Measurements from ENCODE around the gene ASXL3.

Gene ASXL3

GRCh38 chr18:33665187-33665586, 87.2 kb downstream of the ASXL3 start:
- no peak overlapping the region for H3K27ac ChIP-seq (replicated peaks)
- no peak overlapping the region for H3K4me3 ChIP-seq (replicated peaks; ENCODE audit: insufficient read depth, low read length)
- no peak for TF ChIP-seq GABPA (IDR thresholded peaks at IDR 0.05; ENCODE audit: low read depth)
- TF ChIP-seq REST (IDR thresholded peaks at IDR 0.05; ENCODE audit: insufficient replicate concordance, low read depth): no peak
- TF ChIP-seq CTCF (IDR thresholded peaks at IDR 0.05; ENCODE audit: insufficient read depth, low read length): no peak
- TF ChIP-seq SPI1 (IDR thresholded peaks at IDR 0.05; ENCODE audit: borderline replicate concordance, low read depth): no peak
- no peak for TF ChIP-seq POLR2AphosphoS5 (IDR thresholded peaks at IDR 0.05; ENCODE audit: low read depth)
- H3K27me3 ChIP-seq (ENCODE audit: insufficient read depth, poor library complexity, severe bottlenecking): no peaks in the 10 kb centered on the region
- DNase-seq (ENCODE audit: low read depth in 1 of 2, low spot score in 1 of 2): no peak

DNA sequence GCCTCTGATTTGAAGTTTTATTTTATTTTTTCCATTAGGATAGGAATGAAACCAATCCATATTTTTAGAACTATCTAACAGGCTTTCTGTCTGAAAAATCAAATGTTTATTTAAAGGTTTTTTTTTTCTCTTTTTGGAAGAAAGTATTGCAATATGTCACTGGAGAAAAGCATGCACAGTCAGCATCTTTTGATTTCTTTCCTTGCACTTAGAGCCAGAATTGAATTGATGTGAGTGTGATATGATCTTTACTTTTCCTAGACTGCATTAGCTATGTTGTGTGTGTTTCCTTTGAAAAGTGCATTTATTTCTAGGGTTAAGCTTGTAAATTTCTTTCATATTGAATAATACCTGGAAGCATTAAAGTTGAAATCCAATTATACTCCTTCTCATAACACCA, 87.6 kb downstream of the ASXL3 start:
- no peak for DNase-seq (ENCODE audit: low read depth in 1 of 2, low spot score in 1 of 2)
- no peaks in the 10 kb centered on the region for H3K27me3 ChIP-seq (ENCODE audit: insufficient read depth, poor library complexity, severe bottlenecking)
- H3K27ac ChIP-seq (replicated peaks): no peak overlapping the region
- TF ChIP-seq SPI1 (IDR thresholded peaks at IDR 0.05; ENCODE audit: borderline replicate concordance, low read depth) (no peak), POLR2AphosphoS5 (IDR thresholded peaks at IDR 0.05; ENCODE audit: low read depth) (no peak), CTCF (IDR thresholded peaks at IDR 0.05; ENCODE audit: insufficient read depth, low read length) (no peak), GABPA (IDR thresholded peaks at IDR 0.05; ENCODE audit: low read depth) (no peak), REST (IDR thresholded peaks at IDR 0.05; ENCODE audit: insufficient replicate concordance, low read depth) (no peak)
- no peak overlapping the region for H3K4me3 ChIP-seq (replicated peaks; ENCODE audit: insufficient read depth, low read length)

- H3K4me3 ChIP-seq (replicated peaks; ENCODE audit: insufficient read depth, low read length): no peak overlapping the region
- no peak for DNase-seq (ENCODE audit: low read depth in 1 of 2, low spot score in 1 of 2)
- TF ChIP-seq POLR2AphosphoS5 (IDR thresholded peaks at IDR 0.05; ENCODE audit: low read depth) (no peak), GABPA (IDR thresholded peaks at IDR 0.05; ENCODE audit: low read depth) (no peak), SPI1 (IDR thresholded peaks at IDR 0.05; ENCODE audit: borderline replicate concordance, low read depth) (no peak), REST (IDR thresholded peaks at IDR 0.05; ENCODE audit: insufficient replicate concordance, low read depth) (no peak), CTCF (IDR thresholded peaks at IDR 0.05; ENCODE audit: insufficient read depth, low read length) (no peak)
- no peaks in the 10 kb centered on the region for H3K27me3 ChIP-seq (ENCODE audit: insufficient read depth, poor library complexity, severe bottlenecking)
- no peak overlapping the region for H3K27ac ChIP-seq (replicated peaks)
Observed at GRCh38 chr18:33666915-33667314, 88.9 kb downstream of the ASXL3 start.
